Spleen (tissue), 11 donors: ENCODE results near the gene MCCC1. TPM values are rescaled to one million over a fixed set of nuclear protein-coding genes. Genes with fewer than 3 reads are reported as not detected.

Source experiments
- DNase-seq: peaks from one replicate; pipeline ENCODE4 v3.0.0-alpha.2; 2020
- H3K27ac ChIP-seq, 8 donors: fragments of 200-600 bp; sonication (generic) in 7 of 8; 1 replicate in 4 of 8; 2 replicates in 4 of 8; pipeline versions ENCODE4 v1.5.0 to v1.8.0; 2016 to 2021; ENCODE audit warnings: inconsistent platforms in 4 of 8, mild to moderate bottlenecking in 4 of 8, moderate library complexity in 1 of 8
- H3K27me3 ChIP-seq, 7 donors: fragments of 200-600 bp; sonication (generic) in 6 of 7; replicated peaks in 1 of 7; 1 replicate in 4 of 7; 2 replicates in 3 of 7; pipeline versions ENCODE4 v1.5.0 to v1.8.0; 2016 to 2021; ENCODE audit warnings: inconsistent platforms in 3 of 7, mild to moderate bottlenecking in 1 of 7
- H3K36me3 ChIP-seq, 6 donors: fragments of 200-600 bp; sonication (generic) in 5 of 6; 1 replicate in 4 of 6; 2 replicates in 2 of 6; pipeline versions ENCODE4 v1.5.0 to v1.8.0; 2016 to 2021; ENCODE audit warnings: inconsistent platforms in 2 of 6
- H3K4me1 ChIP-seq, 6 donors: fragments of 200-600 bp; sonication (generic) in 5 of 6; 1 replicate in 3 of 6; 2 replicates in 3 of 6; pipeline versions ENCODE4 v1.5.0 to v1.8.0; 2016 to 2021; ENCODE audit warnings: inconsistent platforms in 3 of 6
- H3K4me3 ChIP-seq, 8 donors: fragments of 200-600 bp; sonication (generic) in 7 of 8; 1 replicate in 4 of 8; 2 replicates in 4 of 8; pipeline versions ENCODE4 v1.5.0 to v1.8.0; 2016 to 2021; ENCODE audit warnings: inconsistent platforms in 4 of 8, mild to moderate bottlenecking in 4 of 8, moderate library complexity in 2 of 8
- H3K9me3 ChIP-seq, 8 donors: fragments of 200-600 bp; sonication (generic) in 7 of 8; 1 replicate in 4 of 8; 2 replicates in 4 of 8; pipeline versions ENCODE4 v1.5.0 to v1.8.0; 2016 to 2021; ENCODE audit warnings: inconsistent platforms in 4 of 8
- POLR2A ChIP-seq, 3 donors: fragments of 450-650 bp; IDR thresholded peaks; one replicate each; pipeline ENCODE4 v1.5.1; 2017; ENCODE audit warnings: antibody characterized with exemption in 3 of 3, mild to moderate bottlenecking in 1 of 3
- POLR2AphosphoS5 ChIP-seq, 3 donors: sonication (generic); formaldehyde crosslinking; IDR thresholded peaks; one replicate each; pipeline ENCODE4 v1.5.1; 2017; ENCODE audit warnings: antibody characterized with exemption in 3 of 3
- WGBS, 5 donors: extraction: QIAGEN DNeasy Blood & Tissue Kit in 3 of 5; methylation state at CpG; one replicate each; pipeline versions ENCODE4 v1.1.5 to v1.1.7; 2013 to 2018; 5-methylcytosine and 5-hydroxymethylcytosine counted together
- intact Hi-C: fragments of 100-400 bp; cut with DNase I; formaldehyde crosslinking; loops from one replicate; pipeline ENCODE4 v1.15.0; 2023; ENCODE audit warnings: low total_unique reads
- polyA plus RNA-seq, 3 donors: library from polyadenylated mRNA; stranded (reverse); fragments of 200-250 nt; gene quantifications; one replicate each; pipeline ENCODE4 v1.2.1, GENCODE V29; 2013
- total RNA-seq, 7 donors: library from RNA; depleted of rRNA in 3 of 7; stranded (reverse); fragments of >200 nt in 3 of 7; fragmentation: NEBNext Ultra II Directional in 4 of 7; extraction: Animal tissue kit (Norgen Biotek cat#: 25700) in 4 of 7; gene quantifications; one replicate each; pipeline versions ENCODE4 v1.1.0 to v1.2.1, GENCODE V29; 2016 to 2021
- TF ChIP-seq, protein P1 (sequence below), 11 experiments: fragments of 200-600 bp in 7 of 11; fragments of 450-650 bp in 4 of 11; sonication (generic) in 4 of 11; IDR thresholded peaks in 8 of 11; conservative IDR thresholded peaks in 3 of 11; 1 replicate in 7 of 11; 2 replicates in 4 of 11; pipeline versions ENCODE4 v1.4.0 to v1.8.0; 2016 to 2021; ENCODE audit warnings: antibody characterized with exemption in 11 of 11, inconsistent platforms in 4 of 11, mild to moderate bottlenecking in 1 of 11
- donor health status: healthy with polysubstance abuse.
- donor health status: DM: no; HTN: no; CAD: no; lungs with moderate emphysema.
- donor health status: DM: no; HTN: no; CAD: no.
- donor health status: Bipolar disorder and iron deficiency.
- donor health status: healthy.
- donor health status: DM: no; HTN: no; CAD: no.
- donor health status: DM: yes; HTN: yes; CAD: no.

The MCCC1 gene
- total and polyA plus RNA-seq, 10 donors: 18.6 to 96.1 (median 28.7) TPM

DNA sequence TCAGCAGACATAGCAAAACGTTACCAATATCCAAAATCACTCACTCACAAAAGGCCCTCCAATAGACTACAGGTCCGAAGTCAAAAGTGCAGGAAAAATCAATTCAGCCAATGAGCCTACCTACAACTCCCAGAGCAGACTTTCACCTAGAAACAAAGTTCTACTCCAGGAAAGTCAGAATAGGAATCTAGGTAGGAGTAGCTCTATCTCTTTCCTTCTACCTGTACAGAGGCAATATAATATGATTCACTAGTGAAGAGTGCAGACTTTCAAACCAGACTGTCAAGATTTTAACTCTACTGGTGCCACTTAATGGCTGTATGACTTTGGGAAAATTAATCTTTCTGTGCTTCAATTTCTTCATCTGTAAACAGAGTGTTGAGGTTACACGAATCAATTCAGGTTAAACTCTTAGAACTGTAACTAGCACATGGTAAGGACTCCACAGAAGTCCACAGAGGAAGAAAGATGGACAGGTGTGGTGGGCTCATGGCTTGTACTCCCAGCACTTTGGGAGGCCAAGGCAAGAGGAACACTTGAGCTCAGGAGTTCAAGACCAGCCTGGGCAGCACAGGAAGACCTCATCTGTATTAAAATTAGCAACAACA lies 128.4 kb downstream of the MCCC1 start:
- TF ChIP-seq, protein P1, sequence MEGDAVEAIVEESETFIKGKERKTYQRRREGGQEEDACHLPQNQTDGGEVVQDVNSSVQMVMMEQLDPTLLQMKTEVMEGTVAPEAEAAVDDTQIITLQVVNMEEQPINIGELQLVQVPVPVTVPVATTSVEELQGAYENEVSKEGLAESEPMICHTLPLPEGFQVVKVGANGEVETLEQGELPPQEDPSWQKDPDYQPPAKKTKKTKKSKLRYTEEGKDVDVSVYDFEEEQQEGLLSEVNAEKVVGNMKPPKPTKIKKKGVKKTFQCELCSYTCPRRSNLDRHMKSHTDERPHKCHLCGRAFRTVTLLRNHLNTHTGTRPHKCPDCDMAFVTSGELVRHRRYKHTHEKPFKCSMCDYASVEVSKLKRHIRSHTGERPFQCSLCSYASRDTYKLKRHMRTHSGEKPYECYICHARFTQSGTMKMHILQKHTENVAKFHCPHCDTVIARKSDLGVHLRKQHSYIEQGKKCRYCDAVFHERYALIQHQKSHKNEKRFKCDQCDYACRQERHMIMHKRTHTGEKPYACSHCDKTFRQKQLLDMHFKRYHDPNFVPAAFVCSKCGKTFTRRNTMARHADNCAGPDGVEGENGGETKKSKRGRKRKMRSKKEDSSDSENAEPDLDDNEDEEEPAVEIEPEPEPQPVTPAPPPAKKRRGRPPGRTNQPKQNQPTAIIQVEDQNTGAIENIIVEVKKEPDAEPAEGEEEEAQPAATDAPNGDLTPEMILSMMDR (IDR thresholded peaks at IDR 0.05 in 8 of 11, conservative IDR thresholded peaks at IDR 0.05 in 3 of 11): no peak
- no peak for TF ChIP-seq POLR2AphosphoS5 (IDR thresholded peaks at IDR 0.05)
- TF ChIP-seq POLR2A (IDR thresholded peaks at IDR 0.05): no peak
- no peak overlapping the region for H3K27ac ChIP-seq
- H3K9me3 ChIP-seq: no peaks in the 10 kb centered on the region
- peaks cover 11 to 82% (median 34%) of the 10 kb centered on the region in 6 donors for H3K4me1 ChIP-seq
- no peak for DNase-seq
- intact Hi-C loops: no loop called here
- peaks cover 0 to 20% (median 0%) of the 10 kb centered on the region in 6 donors for H3K36me3 ChIP-seq
- no peaks in the 10 kb centered on the region for H3K27me3 ChIP-seq
- no peak overlapping the region for H3K4me3 ChIP-seq
- WGBS, 5 donors: 86 to 91% (median 91%) methylated on average over 3 of the region's 3 CpGs

DNA sequence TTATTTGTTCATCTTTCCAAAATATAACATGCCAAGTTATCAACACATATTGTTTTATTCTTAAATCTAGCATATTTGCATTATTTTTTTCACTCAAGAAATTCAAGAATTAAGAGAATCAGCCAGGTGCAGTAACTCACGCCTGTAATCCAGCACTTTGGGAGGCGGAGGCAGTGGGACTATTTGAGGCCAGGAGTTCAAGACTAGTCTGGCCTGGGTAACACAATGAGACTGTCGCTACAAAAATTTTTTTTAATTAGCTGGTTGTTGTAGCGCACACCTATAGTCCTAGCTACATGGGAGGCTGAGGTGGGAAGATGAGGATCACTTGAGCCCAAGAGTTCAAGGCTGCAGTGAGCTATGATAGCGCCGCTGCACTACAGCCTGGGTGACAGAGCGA lies 129.4 kb downstream of the MCCC1 start:
- DNase-seq: no peak
- Histone ChIP-seq H3K9me3 (no peaks in the 10 kb centered on the region), H3K4me3 (no peak overlapping the region), H3K27ac (no peak overlapping the region), H3K27me3 (no peaks in the 10 kb centered on the region), H3K4me1 (peaks cover 11 to 82% (median 36%) of the 10 kb centered on the region in 6 donors), H3K36me3 (peaks cover 0 to 20% (median 0%) of the 10 kb centered on the region in 6 donors)
- WGBS, 5 donors: 91 to 98% (median 97%) methylated on average over 7 of the region's 7 CpGs
- intact Hi-C loops: no loop called here
- TF ChIP-seq POLR2AphosphoS5 (IDR thresholded peaks at IDR 0.05) (no peak), POLR2A (IDR thresholded peaks at IDR 0.05) (no peak)
- TF ChIP-seq, protein P1 (IDR thresholded peaks at IDR 0.05 in 8 of 11, conservative IDR thresholded peaks at IDR 0.05 in 3 of 11): no peak

DNA sequence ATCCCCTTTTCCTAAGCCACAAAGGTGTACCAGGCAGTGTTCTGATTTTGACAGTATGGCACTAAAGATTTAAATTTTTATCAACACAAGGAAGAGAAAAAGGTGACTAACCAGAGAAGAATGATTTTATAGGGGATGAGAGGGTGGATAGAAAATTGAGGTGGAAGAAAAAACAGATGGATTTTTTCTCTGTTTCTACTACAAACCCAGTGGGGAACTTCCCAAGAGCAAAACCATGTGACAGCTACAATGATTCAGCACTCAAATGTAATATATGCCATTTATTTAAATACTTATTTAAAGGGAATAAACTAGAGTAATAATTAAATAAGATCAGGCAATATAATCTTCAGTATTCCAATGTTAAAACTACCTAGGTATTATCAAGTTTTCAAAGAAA lies 130.0 kb downstream of the MCCC1 start:
- Histone ChIP-seq H3K4me3 (no peak overlapping the region), H3K36me3 (peaks cover 0 to 20% (median 0%) of the 10 kb centered on the region in 6 donors), H3K4me1 (peaks cover 11 to 80% (median 35%) of the 10 kb centered on the region in 6 donors), H3K9me3 (no peaks in the 10 kb centered on the region), H3K27ac (no peak overlapping the region), H3K27me3 (no peaks in the 10 kb centered on the region)
- TF ChIP-seq POLR2AphosphoS5 (IDR thresholded peaks at IDR 0.05) (no peak), POLR2A (IDR thresholded peaks at IDR 0.05) (no peak)
- TF ChIP-seq, protein P1 (IDR thresholded peaks at IDR 0.05 in 8 of 11, conservative IDR thresholded peaks at IDR 0.05 in 3 of 11): no peak
- DNase-seq: no peak
- intact Hi-C loops: no loop called here

DNA sequence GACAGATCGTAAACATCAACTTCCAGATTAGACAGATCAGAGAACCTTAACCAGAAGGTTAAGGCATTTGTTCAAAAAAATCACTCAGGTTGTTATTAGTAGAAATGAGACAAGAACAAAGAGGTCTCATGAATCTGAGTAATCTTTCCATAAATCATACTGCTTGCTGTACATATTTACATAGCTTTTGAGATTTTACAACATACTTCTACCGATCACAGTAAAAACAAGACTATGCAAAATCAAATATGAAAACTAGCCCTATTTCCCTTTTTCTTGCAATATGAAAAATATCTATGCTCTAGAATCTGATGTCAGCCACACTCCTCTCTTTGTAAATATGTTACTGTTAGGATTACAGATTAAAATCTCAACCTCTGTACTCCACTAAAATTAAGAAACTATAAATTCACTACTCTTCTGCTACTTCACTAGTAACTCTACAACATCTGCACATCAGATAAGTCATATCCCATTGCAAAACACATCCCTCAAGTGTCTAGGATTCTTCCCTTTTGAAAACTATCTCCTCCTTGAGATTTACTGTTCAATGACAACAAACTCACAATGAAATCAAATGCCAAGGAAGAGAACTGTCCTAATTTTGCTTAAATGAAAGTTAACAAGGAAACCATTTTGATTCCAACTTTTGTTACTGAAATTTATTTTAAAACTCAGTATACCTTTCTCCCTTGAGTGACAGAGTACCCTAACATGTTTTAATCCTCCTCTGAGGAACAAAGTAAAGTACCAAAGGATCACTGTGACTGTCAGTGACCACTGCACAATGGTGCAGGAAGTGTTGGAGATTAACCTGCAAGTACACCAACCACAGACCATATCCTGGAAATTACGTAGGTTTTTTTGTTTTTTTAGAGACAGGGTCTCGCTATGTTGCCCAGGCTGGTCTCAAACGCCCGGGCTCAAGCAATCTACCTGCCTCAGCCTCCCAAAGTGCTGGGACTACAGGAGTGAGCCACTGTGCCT lies 131.8 kb downstream of the MCCC1 start:
- DNase-seq: no peak
- TF ChIP-seq POLR2A (IDR thresholded peaks at IDR 0.05) (no peak), POLR2AphosphoS5 (IDR thresholded peaks at IDR 0.05) (no peak)
- TF ChIP-seq, protein P1 (IDR thresholded peaks at IDR 0.05 in 8 of 11, conservative IDR thresholded peaks at IDR 0.05 in 3 of 11): no peak
- WGBS, 5 donors: 41 to 55% (median 49%) methylated on average over 6 of the region's 6 CpGs
- H3K9me3 ChIP-seq: no peaks in the 10 kb centered on the region
- peaks cover 11 to 75% (median 34%) of the 10 kb centered on the region in 6 donors for H3K4me1 ChIP-seq
- no peak overlapping the region for H3K4me3 ChIP-seq
- H3K27me3 ChIP-seq: no peaks in the 10 kb centered on the region
- H3K36me3 ChIP-seq: peaks cover 0 to 19% (median under 1%) of the 10 kb centered on the region in 6 donors
- H3K27ac ChIP-seq: peak overlapping the region in 4 of 8 donors; percentile 18 to 60 (median 40)
- intact Hi-C loops: no loop called here
